ENCODE data around the gene ST7L. TPM values are rescaled to one million over a fixed set of nuclear protein-coding genes. Genes with fewer than 3 reads are reported as not detected.

Gene ST7L
- total and polyA plus RNA-seq, 2 donors (not counting 1 experiment from before 2014, with no cell fraction given): 14.6 to 18.0 TPM

GRCh38 chr1:112579801-112580510 lies 39.0 kb downstream of the ST7L start:
- peak; percentile 6 to 19 for DNase-seq (ENCODE audit: low read depth in 2 of 2)
- no peaks in the 10 kb centered on the region for H3K9me3 ChIP-seq (ENCODE audit: control insufficient read depth, insufficient read depth, low read depth, low read length)
- H3K4me2 ChIP-seq (ENCODE audit: extremely low read depth, insufficient read depth, low read length): no peak overlapping the region
- H3K4me1 ChIP-seq (ENCODE audit: control insufficient read depth, extremely low read depth, insufficient read depth, low read length): no peaks in the 10 kb centered on the region
- H3K36me3 ChIP-seq (ENCODE audit: control insufficient read depth, insufficient read depth, low read length): peaks cover 1% of the 10 kb centered on the region
- no peaks in the 10 kb centered on the region for H3K79me2 ChIP-seq (ENCODE audit: control insufficient read depth, insufficient read depth, low read length)
- H3K9ac ChIP-seq (ENCODE audit: insufficient read depth, low read length): no peak overlapping the region
- H4K20me1 ChIP-seq (ENCODE audit: control insufficient read depth, extremely low read depth, insufficient read depth, low read length): no peaks in the 10 kb centered on the region
- no peak overlapping the region for H3K4me3 ChIP-seq (replicated peaks in 1 of 4; ENCODE audit: control extremely low read depth in 1 of 4, insufficient read depth in 1 of 4, low read depth in 3 of 4, low read length in 4 of 4)
- no peak overlapping the region for H2AFZ ChIP-seq (ENCODE audit: low read length)
- no peak overlapping the region for H3K27ac ChIP-seq (ENCODE audit: insufficient read depth, low read length)
- no peaks in the 10 kb centered on the region for H3K27me3 ChIP-seq (ENCODE audit: control insufficient read depth, insufficient read depth, low read length)
- TF ChIP-seq CTCF (conservative IDR thresholded peaks at IDR 0.05 in 1 of 2, IDR thresholded peaks at IDR 0.05 in 1 of 2; ENCODE audit: low read depth in 1 of 2, low read length in 2 of 2) (no peak), EZH2 (IDR thresholded peaks at IDR 0.05; ENCODE audit: low read length, missing control alignments) (no peak)

- H3K4me3 ChIP-seq (replicated peaks in 1 of 4; ENCODE audit: control extremely low read depth in 1 of 4, insufficient read depth in 1 of 4, low read depth in 3 of 4, low read length in 4 of 4): no peak overlapping the region
- H2AFZ ChIP-seq (ENCODE audit: low read length): no peak overlapping the region
- no peak overlapping the region for H3K9ac ChIP-seq (ENCODE audit: insufficient read depth, low read length)
- no peak overlapping the region for H3K4me2 ChIP-seq (ENCODE audit: extremely low read depth, insufficient read depth, low read length)
- H3K27me3 ChIP-seq (ENCODE audit: control insufficient read depth, insufficient read depth, low read length): no peaks in the 10 kb centered on the region
- no peak overlapping the region for H3K27ac ChIP-seq (ENCODE audit: insufficient read depth, low read length)
- H3K9me3 ChIP-seq (ENCODE audit: control insufficient read depth, insufficient read depth, low read depth, low read length): no peaks in the 10 kb centered on the region
- H4K20me1 ChIP-seq (ENCODE audit: control insufficient read depth, extremely low read depth, insufficient read depth, low read length): no peaks in the 10 kb centered on the region
- TF ChIP-seq EZH2 (IDR thresholded peaks at IDR 0.05; ENCODE audit: low read length, missing control alignments) (no peak), CTCF (conservative IDR thresholded peaks at IDR 0.05 in 1 of 2, IDR thresholded peaks at IDR 0.05 in 1 of 2; ENCODE audit: low read depth in 1 of 2, low read length in 2 of 2) (no peak)
- peaks cover 1% of the 10 kb centered on the region for H3K36me3 ChIP-seq (ENCODE audit: control insufficient read depth, insufficient read depth, low read length)
- no peaks in the 10 kb centered on the region for H3K4me1 ChIP-seq (ENCODE audit: control insufficient read depth, extremely low read depth, insufficient read depth, low read length)
- no peaks in the 10 kb centered on the region for H3K79me2 ChIP-seq (ENCODE audit: control insufficient read depth, insufficient read depth, low read length)
- no peak for DNase-seq (ENCODE audit: low read depth in 2 of 2)
These were observed 42.7 kb downstream of the ST7L start for GRCh38 chr1:112576240-112576639.

- no peaks in the 10 kb centered on the region for H4K20me1 ChIP-seq (ENCODE audit: control insufficient read depth, extremely low read depth, insufficient read depth, low read length)
- no peak overlapping the region for H3K27ac ChIP-seq (ENCODE audit: insufficient read depth, low read length)
These were observed 43.7 kb downstream of the ST7L start for GRCh38 chr1:112575154-112575804.

More at GRCh38 chr1:112575154-112575804, 43.7 kb downstream of the ST7L start:
- Histone ChIP-seq H3K4me3 (replicated peaks in 1 of 4; ENCODE audit: control extremely low read depth in 1 of 4, insufficient read depth in 1 of 4, low read depth in 3 of 4, low read length in 4 of 4) (no peak overlapping the region), H3K4me1 (ENCODE audit: control insufficient read depth, extremely low read depth, insufficient read depth, low read length) (no peaks in the 10 kb centered on the region), H3K36me3 (ENCODE audit: control insufficient read depth, insufficient read depth, low read length) (peaks cover 1% of the 10 kb centered on the region), H2AFZ (ENCODE audit: low read length) (no peak overlapping the region), H3K9me3 (ENCODE audit: control insufficient read depth, insufficient read depth, low read depth, low read length) (no peaks in the 10 kb centered on the region), H3K27me3 (ENCODE audit: control insufficient read depth, insufficient read depth, low read length) (no peaks in the 10 kb centered on the region), H3K9ac (ENCODE audit: insufficient read depth, low read length) (no peak overlapping the region), H3K4me2 (ENCODE audit: extremely low read depth, insufficient read depth, low read length) (no peak overlapping the region), H3K79me2 (ENCODE audit: control insufficient read depth, insufficient read depth, low read length) (no peaks in the 10 kb centered on the region)
- TF ChIP-seq EZH2 (IDR thresholded peaks at IDR 0.05; ENCODE audit: low read length, missing control alignments): no peak
- TF ChIP-seq CTCF (conservative IDR thresholded peaks at IDR 0.05 in 1 of 2, IDR thresholded peaks at IDR 0.05 in 1 of 2; ENCODE audit: low read depth in 1 of 2, low read length in 2 of 2): no peak
- DNase-seq (ENCODE audit: low read depth in 2 of 2): peak; percentile 95 to 97

Data from fibroblast of lung (primary cell).